A673 (cell line): Measurements from ENCODE around the gene MAPK12. TPM values are rescaled to one million over a fixed set of nuclear protein-coding genes. Genes with fewer than 3 reads are reported as not detected.

Experiments used
- BruUV-seq: library from RNA; stranded (reverse); fragments of 400-500 nt; replicated peaks from 2 replicates; lab custom pipeline; 2021; lab: Mats Ljungman, UMichigan
- CTCF ChIA-PET: fragments of 300-600 bp; sonication (Branson Sonifier 250); formaldehyde crosslinking; loops from one replicate; lab custom pipeline; 2022; ENCODE audit warnings: antibody characterized with exemption; lab: Charles Lee
- POLR2A ChIA-PET: fragments of 300-600 bp; sonication (Branson Sonifier 250); formaldehyde crosslinking; loops from one replicate; lab custom pipeline; 2022; ENCODE audit warnings: antibody characterized with exemption; ENCODE audit not compliant: low non-redundant PET; lab: Charles Lee
- DNase-seq: peaks from one replicate; pipeline ENCODE4 v3.0.0-alpha.2; 2015; ENCODE audit warnings: low spot score
- H3K27ac ChIP-seq: fragments of 200-600 bp; sonication (generic); 2 replicates; pipeline ENCODE4 v1.5.1; 2016; ENCODE audit warnings: mixed run types, low read depth, mild to moderate bottlenecking, mixed read lengths, antibody characterized with exemption, low read length; ENCODE audit not compliant: poor library complexity, severe bottlenecking
- H3K27me3 ChIP-seq: fragments of 200-600 bp; sonication (generic); replicated peaks from 2 replicates; pipeline ENCODE4 v1.6.1; 2017; ENCODE audit warnings: mixed run types, low read depth, mild to moderate bottlenecking, mixed read lengths, antibody characterized with exemption, low read length; ENCODE audit not compliant: insufficient read depth, poor library complexity
- H3K36me3 ChIP-seq: fragments of 200-600 bp; sonication (generic); 2 replicates; pipeline ENCODE4 v1.6.1; 2016; ENCODE audit warnings: mixed run types, mild to moderate bottlenecking, mixed read lengths, antibody characterized with exemption, low read length; ENCODE audit not compliant: insufficient read depth, poor library complexity, severe bottlenecking
- H3K4me1 ChIP-seq: fragments of 200-600 bp; sonication (generic); 2 replicates; pipeline ENCODE4 v1.6.1; 2017; ENCODE audit warnings: mixed run types, mild to moderate bottlenecking, mixed read lengths, antibody characterized with exemption, low read length; ENCODE audit not compliant: insufficient read depth, poor library complexity, severe bottlenecking
- H3K4me3 ChIP-seq: fragments of 200-600 bp; sonication (generic); 2 replicates; pipeline ENCODE4 v1.5.1; 2016; ENCODE audit warnings: low read depth, mixed run types, mild to moderate bottlenecking, mixed read lengths, low read length; ENCODE audit not compliant: poor library complexity, severe bottlenecking
- H3K9me3 ChIP-seq: fragments of 200-600 bp; sonication (generic); 2 replicates; pipeline ENCODE4 v1.6.1; 2016; ENCODE audit warnings: mixed run types, low read depth, mild to moderate bottlenecking, mixed read lengths, antibody characterized with exemption, low read length; ENCODE audit not compliant: poor library complexity, severe bottlenecking
- CTCF ChIP-seq: fragments of 300-800, 200-600 bp; sonication (generic); conservative IDR thresholded peaks from 2 replicates; pipeline ENCODE4 v1.5.1; 2017; ENCODE audit warnings: low read depth, mild to moderate bottlenecking, antibody characterized with exemption, low read length, moderate library complexity, mixed read lengths
- EZH2 ChIP-seq: fragments of 200-600 bp; sonication (generic); IDR thresholded peaks from 2 replicates; pipeline ENCODE4 v1.6.1; 2017; ENCODE audit warnings: borderline replicate concordance, low read depth, mild to moderate bottlenecking, mixed read lengths, antibody characterized with exemption, low read length; ENCODE audit not compliant: poor library complexity, severe bottlenecking
- intact Hi-C: fragments of 100-400 bp; cut with micrococcal nuclease; formaldehyde crosslinking; loops from one replicate; pipeline ENCODE4 v1.10.0; 2022; ENCODE audit not compliant: unreplicated experiment
- total RNA-seq: library from RNA; stranded (reverse); gene quantifications from 2 replicates; pipeline ENCODE4 v1.2.3, GENCODE V29; 2021

Gene MAPK12
- total RNA-seq, 1 experiment from 2014 or later: 20.8 TPM

GRCh38 chr22:50256258-50256862 lies 5.1 kb downstream of the MAPK12 start:
- Histone ChIP-seq H3K9me3 (no peaks in the 10 kb centered on the region), H3K4me1 (peaks cover 3% of the 10 kb centered on the region), H3K36me3 (no peaks in the 10 kb centered on the region), H3K27me3 (no peaks in the 10 kb centered on the region), H3K27ac (no peak overlapping the region), H3K4me3 (no peak overlapping the region)
- intact Hi-C loops: no loop called here
- TF ChIP-seq EZH2 (no peak), CTCF (no peak)
- no TSS peak for BruUV-seq
- ChIA-PET CTCF (no interaction called here), POLR2A (no interaction called here)
- no peak for DNase-seq

- TF ChIP-seq EZH2 (no peak), CTCF (no peak)
- CTCF ChIA-PET: interaction anchor here (0.5 kb wide), 1 partner anchor 16 kb away, joined by 3 read pairs; no protein-coding TSS in a partner anchor
- no peak for DNase-seq
- no peaks in the 10 kb centered on the region for H3K36me3 ChIP-seq
- H3K27me3 ChIP-seq: no peaks in the 10 kb centered on the region
- POLR2A ChIA-PET: no interaction called here
- peaks cover 6% of the 10 kb centered on the region for H3K4me1 ChIP-seq
- no peak overlapping the region for H3K27ac ChIP-seq
- intact Hi-C loops: no loop called here
- no TSS peak for BruUV-seq
- no peak overlapping the region for H3K4me3 ChIP-seq
- no peaks in the 10 kb centered on the region for H3K9me3 ChIP-seq
These were observed 5.9 kb downstream of the MAPK12 start for GRCh38 chr22:50255607-50256006.

GRCh38 chr22:50255099-50255498 lies 6.4 kb downstream of the MAPK12 start:
- BruUV-seq: no TSS peak
- Histone ChIP-seq H3K27me3 (no peaks in the 10 kb centered on the region), H3K27ac (no peak overlapping the region), H3K36me3 (no peaks in the 10 kb centered on the region), H3K4me3 (no peak overlapping the region), H3K4me1 (peaks cover 7% of the 10 kb centered on the region), H3K9me3 (no peaks in the 10 kb centered on the region)
- CTCF ChIA-PET: no interaction called here
- intact Hi-C loops: no loop called here
- no peak for TF ChIP-seq CTCF
- no peak for TF ChIP-seq EZH2
- no peak for DNase-seq
- POLR2A ChIA-PET: no interaction called here
